ENCODE data around the gene MYO15A.

Gene MYO15A

GRCh38 chr17:18106211-18106610, 2.3 kb upstream of the MYO15A start:
- Histone ChIP-seq H3K27me3 (ENCODE audit: insufficient read depth, low read length, poor library complexity, severe bottlenecking) (no peaks in the 10 kb centered on the region), H4K20me1 (ENCODE audit: insufficient read depth, low read length, poor library complexity, severe bottlenecking) (no peaks in the 10 kb centered on the region), H3K9ac (ENCODE audit: low read depth, low read length, poor library complexity, severe bottlenecking) (no peak overlapping the region), H3K4me2 (ENCODE audit: low read depth, low read length, poor library complexity, severe bottlenecking) (no peak overlapping the region), H3K79me2 (ENCODE audit: insufficient read depth, low read length) (no peaks in the 10 kb centered on the region), H3K36me3 (ENCODE audit: insufficient read depth, low read length) (peaks cover 4% of the 10 kb centered on the region; the same call in 1 of the 2 replicates), H3K4me3 (ENCODE audit: low read length, poor library complexity, severe bottlenecking) (no peak overlapping the region), H3F3A (ENCODE audit: low read depth) (no peaks in the 10 kb centered on the region), H3K9me2 (replicated peaks; ENCODE audit: low read depth, low read length) (no peaks in the 10 kb centered on the region), H2AFZ (ENCODE audit: low read length) (no peak overlapping the region), H3K4me1 (ENCODE audit: insufficient read depth, low read length, poor library complexity, severe bottlenecking) (peaks cover 5% of the 10 kb centered on the region), H3K9me3 (ENCODE audit: insufficient read depth, low read depth, low read length) (no peaks in the 10 kb centered on the region)
- TF ChIP-seq CTCF (conservative IDR thresholded peaks at IDR 0.05; ENCODE audit: low read length) (no peak), EZH2phosphoT487 (IDR thresholded peaks at IDR 0.05; ENCODE audit: borderline replicate concordance) (no peak)

GRCh38 chr17:18107061-18107790, 1.3 kb upstream of the MYO15A start:
- Histone ChIP-seq H3K79me2 (ENCODE audit: insufficient read depth, low read length) (no peaks in the 10 kb centered on the region), H3K4me2 (ENCODE audit: low read depth, low read length, poor library complexity, severe bottlenecking) (no peak overlapping the region), H3K4me1 (ENCODE audit: insufficient read depth, low read length, poor library complexity, severe bottlenecking) (peaks cover 5% of the 10 kb centered on the region), H3K4me3 (ENCODE audit: low read length, poor library complexity, severe bottlenecking) (no peak overlapping the region), H3K9ac (ENCODE audit: low read depth, low read length, poor library complexity, severe bottlenecking) (no peak overlapping the region), H2AFZ (ENCODE audit: low read length) (no peak overlapping the region), H3K27me3 (ENCODE audit: insufficient read depth, low read length, poor library complexity, severe bottlenecking) (no peaks in the 10 kb centered on the region), H3K9me2 (replicated peaks; ENCODE audit: low read depth, low read length) (no peaks in the 10 kb centered on the region), H3K9me3 (ENCODE audit: insufficient read depth, low read depth, low read length) (no peaks in the 10 kb centered on the region), H4K20me1 (ENCODE audit: insufficient read depth, low read length, poor library complexity, severe bottlenecking) (no peaks in the 10 kb centered on the region), H3K36me3 (ENCODE audit: insufficient read depth, low read length) (no peaks in the 10 kb centered on the region; the same call in 1 of the 2 replicates), H3F3A (ENCODE audit: low read depth) (no peaks in the 10 kb centered on the region)
- TF ChIP-seq CTCF (conservative IDR thresholded peaks at IDR 0.05; ENCODE audit: low read length), result no peak
- TF ChIP-seq EZH2phosphoT487 (IDR thresholded peaks at IDR 0.05; ENCODE audit: borderline replicate concordance), result no peak

- no peaks in the 10 kb centered on the region for H3K9me2 ChIP-seq (replicated peaks; ENCODE audit: low read depth, low read length)
- no peaks in the 10 kb centered on the region for H3K9me3 ChIP-seq (ENCODE audit: insufficient read depth, low read depth, low read length)
- H3K9ac ChIP-seq (ENCODE audit: low read depth, low read length, poor library complexity, severe bottlenecking), result no peak overlapping the region
- H3K27me3 ChIP-seq (ENCODE audit: insufficient read depth, low read length, poor library complexity, severe bottlenecking), result no peaks in the 10 kb centered on the region
- no peak overlapping the region for H3K4me2 ChIP-seq (ENCODE audit: low read depth, low read length, poor library complexity, severe bottlenecking)
- no peak overlapping the region for H2AFZ ChIP-seq (ENCODE audit: low read length)
- H3F3A ChIP-seq (ENCODE audit: low read depth), result no peaks in the 10 kb centered on the region
- H3K36me3 ChIP-seq (ENCODE audit: insufficient read depth, low read length), result no peaks in the 10 kb centered on the region; the same call in 1 of the 2 replicates
- no peak overlapping the region for H3K4me3 ChIP-seq (ENCODE audit: low read length, poor library complexity, severe bottlenecking)
- peaks cover 5% of the 10 kb centered on the region for H3K4me1 ChIP-seq (ENCODE audit: insufficient read depth, low read length, poor library complexity, severe bottlenecking)
- H3K79me2 ChIP-seq (ENCODE audit: insufficient read depth, low read length), result no peaks in the 10 kb centered on the region
- no peaks in the 10 kb centered on the region for H4K20me1 ChIP-seq (ENCODE audit: insufficient read depth, low read length, poor library complexity, severe bottlenecking)
- TF ChIP-seq EZH2phosphoT487 (IDR thresholded peaks at IDR 0.05; ENCODE audit: borderline replicate concordance), result no peak
- TF ChIP-seq CTCF (conservative IDR thresholded peaks at IDR 0.05; ENCODE audit: low read length), result no peak
Measured at GRCh38 chr17:18107971-18108370, 585 bp upstream of the MYO15A start.

Data from Loucy (cell line).